ENCODE results near the gene STOML2.

STOML2 gene

GRCh38 chr9:35107297-35108290, 4.7 kb upstream of the STOML2 start:
- DNase-seq = no peak

- DNase-seq = no peak
Observed at GRCh38 chr9:35106343-35106730, 3.4 kb upstream of the STOML2 start.

- no peak for DNase-seq
Observed at GRCh38 chr9:35105571-35106342, 2.8 kb upstream of the STOML2 start.

- DNase-seq = no peak
Observed at GRCh38 chr9:35105126-35105525, 2.2 kb upstream of the STOML2 start.

- DNase-seq = no peak
Observed at GRCh38 chr9:35104586-35104985, 1.7 kb upstream of the STOML2 start.

- no peak for DNase-seq
Observed at GRCh38 chr9:35103660-35104191, 795 bp upstream of the STOML2 start.

GRCh38 chr9:35102465-35102768, 514 bp downstream of the STOML2 start:
- DNase-seq = no peak

GRCh38 chr9:35097573-35097972, 5.4 kb downstream of the STOML2 start:
- DNase-seq = no peak

- DNase-seq = peak; percentile 76
Observed at GRCh38 chr9:35096035-35096849, 6.7 kb downstream of the STOML2 start, which contains the start of gene PIGO. TSS of gene PIGO (minus strand) at chr9:35096591. CDS start at chr9:35095565, 1,026 bp downstream.

GRCh38 chr9:35091536-35091935, 11.4 kb downstream of the STOML2 start:
- no peak for DNase-seq

- DNase-seq = no peak
Observed at GRCh38 chr9:35089434-35089833, 13.5 kb downstream of the STOML2 start.

- no peak for DNase-seq
Observed at GRCh38 chr9:35085078-35085477, 17.9 kb downstream of the STOML2 start.

GRCh38 chr9:35079426-35080341, 23.2 kb downstream of the STOML2 start, which contains the start of gene FANCG:
TSS of gene FANCG (minus strand) at chr9:35079942. CDS start at chr9:35079524, 418 bp downstream.
- DNase-seq = peak; percentile 84

GRCh38 chr9:35079041-35079425, 23.9 kb downstream of the STOML2 start:
- DNase-seq = no peak

GRCh38 chr9:35078066-35078465, 24.9 kb downstream of the STOML2 start:
- DNase-seq = no peak

GRCh38 chr9:35076848-35077247, 26.1 kb downstream of the STOML2 start:
- DNase-seq = no peak

GRCh38 chr9:35075358-35075757, 27.6 kb downstream of the STOML2 start:
- no peak for DNase-seq

GRCh38 chr9:35074791-35075190, 28.1 kb downstream of the STOML2 start:
- no peak for DNase-seq

GRCh38 chr9:35074141-35074540, 28.8 kb downstream of the STOML2 start:
- DNase-seq = no peak

- DNase-seq = no peak
Observed at GRCh38 chr9:35073279-35073612, 29.7 kb downstream of the STOML2 start.

- peak; percentile 99 for DNase-seq
Observed at GRCh38 chr9:35072461-35073278, 30.3 kb downstream of the STOML2 start, which contains the start of gene VCP. TSS of gene VCP (minus strand) at chr9:35072625. CDS start at chr9:35072353, 272 bp downstream.
